Anterior cingulate cortex (tissue), 58 donors: ENCODE results near the gene RPS15A.
"Not testable (repeated sequence)": the region's sequence is repeated elsewhere in the genome, so short reads cannot be mapped to it uniquely, and the experiment has no call there.

Experiments
- DNase-seq, 58 donors: peaks; one replicate each; lab custom pipeline; 2025; lab: John Stamatoyannopoulos, UW

The RPS15A gene

DNA sequence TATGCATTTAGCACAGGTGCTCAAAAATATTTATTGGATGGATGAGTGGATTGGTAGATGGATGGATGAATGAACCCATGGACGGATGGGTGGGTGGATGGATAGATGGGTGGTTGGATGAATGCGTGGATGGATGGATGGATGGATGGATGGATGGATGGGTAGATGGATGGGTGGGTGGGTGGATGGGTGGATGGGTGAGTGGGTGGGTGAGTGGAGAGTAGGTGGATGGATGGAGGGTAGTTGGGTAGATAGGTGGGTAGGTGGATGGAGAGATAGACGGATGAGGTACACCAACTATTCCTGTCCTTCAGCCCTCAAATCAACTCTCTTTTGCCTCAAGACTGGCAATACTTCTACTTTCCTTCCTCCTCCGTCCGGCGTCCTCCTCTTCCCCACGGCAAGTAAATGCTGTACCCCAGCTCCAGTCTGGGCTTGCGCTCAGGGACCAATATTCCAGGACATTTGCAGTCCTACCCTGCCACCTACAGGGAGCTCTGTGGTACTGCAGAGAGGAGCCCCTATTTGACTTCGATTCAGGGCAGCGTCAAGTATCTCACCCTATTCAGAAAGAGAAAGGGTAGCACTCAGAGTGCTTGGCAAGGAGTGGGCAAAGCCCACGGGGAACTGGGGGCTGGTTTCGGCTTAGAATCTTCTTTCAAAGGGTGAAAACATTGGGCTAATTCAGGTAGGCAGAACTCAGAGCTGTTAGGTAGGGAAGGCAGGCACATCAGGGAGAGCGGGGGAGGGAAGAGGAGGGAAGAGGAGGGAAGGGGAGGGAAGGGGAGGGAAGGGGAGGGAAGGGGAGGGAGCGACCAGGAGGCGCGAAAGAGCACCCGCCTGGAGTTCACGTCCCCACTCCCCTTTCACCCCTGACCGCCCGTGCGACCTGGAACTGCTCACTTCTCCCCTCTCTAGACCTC, 30.3 kb downstream of the RPS15A start:
- DNase-seq: peak in 38 of 58 donors; percentile 0 to 59 (median 9)

DNA sequence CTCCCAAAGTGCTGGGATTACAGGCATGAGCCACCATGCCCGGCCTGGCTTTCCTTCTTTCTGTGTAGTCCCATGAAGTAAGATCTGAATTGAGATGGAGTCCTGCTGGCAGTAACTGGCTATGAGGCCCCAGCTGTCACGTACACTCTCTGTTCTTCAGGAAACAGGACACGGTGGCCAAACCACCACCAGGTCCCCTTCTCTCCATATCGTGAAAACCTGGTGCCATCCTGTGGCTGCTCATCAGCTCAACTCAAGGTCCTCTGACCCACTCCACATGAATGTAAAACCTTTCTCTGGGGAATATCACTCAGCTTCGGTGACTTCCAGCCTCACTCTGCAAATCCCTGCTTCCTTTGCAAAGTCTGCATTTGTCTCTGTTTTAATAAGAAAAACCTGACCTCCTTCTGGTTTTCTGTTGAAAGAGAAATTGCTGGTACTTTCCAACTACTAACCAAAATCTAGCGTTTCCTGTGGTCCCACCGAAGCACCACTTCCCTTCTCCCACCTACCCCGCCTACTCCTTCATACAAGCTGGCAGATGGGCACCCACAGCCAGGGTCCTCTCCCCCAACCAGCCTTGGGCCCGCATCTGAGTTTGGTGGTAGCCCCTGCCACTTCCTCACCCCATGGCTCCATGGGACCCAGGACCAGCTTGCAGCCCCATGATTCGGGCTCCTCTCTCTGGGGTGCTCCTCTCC, 32.0 kb downstream of the RPS15A start:
- DNase-seq: not testable (repeated sequence)

DNA sequence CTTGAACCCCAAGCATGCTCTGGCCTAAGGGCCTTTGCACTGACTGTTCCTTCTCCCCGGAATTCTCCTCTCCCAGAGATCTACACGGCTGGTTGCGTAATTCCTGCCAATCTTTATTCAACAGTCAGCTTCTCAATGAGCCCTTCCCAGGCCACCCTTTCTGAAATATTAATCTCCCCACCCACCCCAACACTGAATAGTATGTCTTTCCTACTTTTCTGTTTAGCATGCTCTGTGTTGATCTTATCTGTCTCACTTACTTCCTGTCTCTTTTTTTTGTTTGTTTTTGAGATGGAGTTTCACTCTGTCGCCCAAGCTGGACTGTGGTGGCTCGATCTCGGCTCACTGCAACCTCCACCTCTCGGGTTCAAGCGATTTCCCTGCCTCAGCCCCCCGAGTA, 33.5 kb downstream of the RPS15A start:
- DNase-seq: not testable (repeated sequence)

DNA sequence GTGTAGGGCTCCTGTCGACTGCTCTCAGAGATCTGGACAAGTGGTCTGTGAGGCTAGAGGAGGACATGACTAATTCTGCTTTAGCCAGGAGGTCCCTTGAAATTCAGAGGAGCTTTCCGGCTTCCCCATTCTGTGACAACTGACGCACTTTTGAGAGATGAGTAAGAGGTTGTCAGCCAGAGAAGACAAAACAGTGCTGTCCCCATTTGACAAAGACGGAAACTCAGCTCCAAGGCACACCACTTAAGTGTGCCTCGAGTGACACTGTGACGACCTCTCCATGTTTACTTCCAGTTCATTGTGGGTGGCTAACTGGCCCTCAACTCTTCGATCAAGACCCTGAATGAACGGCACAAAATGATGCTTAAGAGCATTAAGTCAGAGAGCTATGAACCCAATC, 47.3 kb downstream of the RPS15A start:
- DNase-seq: not testable (repeated sequence)

DNA sequence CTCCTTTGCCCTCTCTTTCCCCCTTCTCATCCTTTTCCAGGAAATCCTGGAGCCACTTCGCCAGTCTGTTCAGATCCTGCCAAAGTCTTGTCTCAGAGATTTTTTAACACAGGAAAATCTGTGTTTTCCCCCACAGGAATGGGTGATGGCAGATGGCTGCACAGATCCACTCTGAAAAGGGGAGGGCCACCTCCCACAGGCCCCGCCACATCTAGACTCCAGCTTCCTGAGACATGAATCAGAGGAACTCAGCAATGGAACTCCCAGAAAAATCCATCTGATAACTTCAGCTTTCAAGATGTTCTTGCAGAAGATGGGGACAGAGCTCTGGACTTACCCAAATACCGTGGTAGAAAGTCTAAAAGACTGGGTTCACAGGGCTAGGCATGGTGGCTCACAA, 50.1 kb downstream of the RPS15A start:
- not testable (repeated sequence) for DNase-seq

DNA sequence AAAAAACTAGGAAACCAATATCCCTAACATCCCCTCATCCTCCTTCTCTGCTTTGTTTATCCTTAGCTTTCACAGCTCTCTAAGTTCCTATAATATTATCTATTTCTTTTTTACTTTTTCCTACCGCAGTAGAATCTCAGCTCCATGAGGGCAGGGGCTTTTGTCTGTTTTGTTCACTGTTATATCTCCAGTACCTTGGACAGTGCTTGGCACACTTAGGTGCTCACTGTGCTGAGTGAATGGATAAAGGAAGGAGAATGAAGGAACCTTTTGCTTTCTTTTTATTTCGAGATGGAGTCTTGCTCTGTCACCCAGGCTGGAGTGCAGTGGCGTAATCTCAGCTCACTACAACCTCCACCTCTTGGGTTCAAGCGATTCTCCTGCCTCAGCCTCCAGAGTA, 51.4 kb downstream of the RPS15A start:
- DNase-seq: not testable (repeated sequence)

DNA sequence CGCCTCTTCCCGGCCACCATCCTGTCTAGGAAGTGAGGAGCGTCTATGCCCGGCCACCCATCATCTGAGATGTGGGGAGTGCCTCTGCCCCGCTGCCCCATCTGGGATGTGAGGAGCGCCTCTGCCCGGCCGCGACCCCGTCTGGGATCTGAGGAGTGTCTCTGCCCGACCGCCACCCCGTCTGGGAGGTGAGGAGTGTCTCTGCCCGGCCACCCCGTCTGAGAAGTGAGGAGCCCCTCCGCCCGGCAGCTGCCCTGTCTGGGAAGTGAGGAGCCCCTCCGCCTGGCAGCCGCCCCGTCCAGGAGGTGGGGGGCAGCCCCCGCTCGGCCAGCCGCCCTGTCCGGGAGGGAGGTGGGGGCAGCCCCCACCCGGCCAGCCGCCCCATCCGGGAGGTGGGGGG, 55.9 kb downstream of the RPS15A start:
- not testable (repeated sequence) for DNase-seq
